ENCODE results near the gene NAA35. TPM values are rescaled to one million over a fixed set of nuclear protein-coding genes. Genes with fewer than 3 reads are reported as not detected.
"Not testable (repeated sequence)": the region's sequence is repeated elsewhere in the genome, so short reads cannot be mapped to it uniquely, and the experiment has no call there.

Gene NAA35
- polyA plus RNA-seq, 1 donor: 20.1 TPM

DNA sequence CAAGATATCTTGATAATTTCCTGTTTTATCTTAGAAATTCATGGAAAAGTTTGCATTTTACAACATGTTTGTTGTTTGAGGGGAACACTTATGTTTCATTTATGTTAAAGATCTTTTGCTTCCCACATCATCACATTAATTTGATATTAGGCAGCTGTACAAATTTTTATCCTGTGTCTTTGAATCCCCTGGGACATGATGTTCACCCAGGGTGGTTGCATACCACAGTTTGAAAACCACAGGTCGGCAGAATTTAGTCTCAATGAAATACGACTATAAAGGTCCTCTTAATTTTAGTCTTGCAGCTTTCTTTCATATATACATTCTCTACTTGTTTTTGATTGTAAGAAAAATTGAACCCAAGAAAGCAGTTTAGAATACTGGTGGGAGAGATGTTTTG lies 3.7 kb downstream of the NAA35 start:
- DNase-seq (ENCODE audit: low read depth): no peak

DNA sequence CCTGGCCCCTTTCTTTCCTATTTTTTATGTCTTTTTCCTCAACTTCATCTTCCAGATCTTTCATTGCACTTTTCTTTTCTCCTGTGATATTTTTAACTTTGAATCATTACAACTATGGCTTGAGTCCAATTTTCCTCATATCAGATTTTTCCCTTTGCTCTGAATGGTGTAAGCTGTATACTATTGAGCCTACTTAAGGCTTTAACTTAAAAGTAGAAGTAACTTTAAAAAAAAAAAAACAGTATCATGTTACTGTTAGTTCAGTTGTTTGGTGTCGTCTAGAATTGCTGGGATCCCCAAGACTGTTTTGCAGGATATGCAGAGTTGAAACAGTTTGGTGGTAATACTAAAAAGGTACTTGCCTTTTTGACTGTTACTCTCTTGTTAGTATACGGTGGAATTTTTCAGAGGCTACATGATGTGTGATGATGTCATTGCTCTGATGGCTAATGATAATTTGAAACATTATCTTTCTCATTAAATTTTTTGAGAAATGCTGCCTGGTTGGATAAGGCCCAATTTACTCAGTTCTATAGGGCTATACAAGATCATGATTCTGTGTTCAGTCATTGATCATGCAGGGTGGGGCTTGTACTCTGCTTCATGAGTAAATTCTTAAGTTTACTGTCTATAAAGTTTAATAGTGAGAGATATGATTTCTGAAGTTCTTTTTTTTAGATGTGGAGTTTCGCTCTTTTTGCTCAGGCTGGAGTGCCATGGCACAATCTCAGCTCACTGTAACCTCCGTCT lies 8.8 kb downstream of the NAA35 start:
- no peak for DNase-seq (ENCODE audit: low read depth)

DNA sequence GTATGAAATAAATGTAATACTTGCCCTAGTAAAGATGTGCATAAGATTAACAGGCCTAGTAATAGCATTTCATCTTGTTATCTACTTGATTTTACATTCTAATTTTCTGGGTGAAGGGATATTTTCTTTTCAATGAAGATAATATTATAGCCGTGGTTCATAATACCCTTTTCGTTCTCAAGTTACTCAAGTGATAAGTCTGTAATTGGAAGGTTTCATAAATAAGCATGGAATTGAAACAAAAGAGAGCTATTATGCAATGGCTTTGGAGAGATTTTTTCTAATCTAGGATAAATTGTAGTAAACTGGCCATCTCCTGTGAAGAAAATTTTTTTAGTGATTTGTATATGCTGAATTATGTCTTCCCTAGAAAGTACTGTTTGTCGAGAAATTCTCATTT lies 19.0 kb downstream of the NAA35 start:
- DNase-seq (ENCODE audit: low read depth): no peak

DNA sequence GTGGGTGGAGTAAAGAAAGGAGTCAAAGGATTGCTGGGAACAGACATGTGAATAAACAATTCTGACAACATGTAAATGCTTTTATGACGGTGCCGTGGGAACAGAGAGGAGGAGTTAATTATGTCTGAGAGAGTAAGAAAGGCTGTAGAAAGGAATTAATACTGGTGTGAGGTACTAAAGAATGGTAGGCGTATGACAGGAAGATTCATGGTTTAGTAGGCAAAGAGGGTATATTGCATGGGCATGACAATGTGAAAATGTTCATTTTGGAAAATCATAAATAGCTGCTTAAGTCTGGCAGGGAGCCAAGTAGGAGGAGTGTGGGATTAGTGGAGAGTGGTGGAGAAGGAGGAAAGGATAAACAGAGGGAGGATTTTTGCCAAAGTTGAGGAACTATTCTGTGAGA lies 19.7 kb downstream of the NAA35 start:
- DNase-seq (ENCODE audit: low read depth): no peak

DNA sequence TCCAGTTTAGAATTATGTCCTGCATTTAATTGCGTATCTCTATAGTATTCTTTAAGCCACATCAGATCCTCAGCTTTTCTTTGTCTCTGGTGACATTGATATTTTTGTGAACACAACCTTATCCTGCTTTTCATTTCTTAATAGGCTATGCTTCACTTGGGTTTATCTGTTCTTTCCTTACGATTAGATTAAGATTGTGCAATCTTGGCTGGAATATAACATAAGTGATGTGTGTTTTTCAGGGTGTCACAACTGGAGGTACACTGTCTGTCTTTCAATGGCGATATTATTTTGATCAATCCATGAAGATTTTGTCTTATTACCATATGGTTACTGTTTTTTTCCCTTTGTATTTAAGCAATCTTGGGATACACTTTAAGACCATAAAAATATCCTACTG lies 23.6 kb downstream of the NAA35 start:
- no peak for DNase-seq (ENCODE audit: low read depth)

DNA sequence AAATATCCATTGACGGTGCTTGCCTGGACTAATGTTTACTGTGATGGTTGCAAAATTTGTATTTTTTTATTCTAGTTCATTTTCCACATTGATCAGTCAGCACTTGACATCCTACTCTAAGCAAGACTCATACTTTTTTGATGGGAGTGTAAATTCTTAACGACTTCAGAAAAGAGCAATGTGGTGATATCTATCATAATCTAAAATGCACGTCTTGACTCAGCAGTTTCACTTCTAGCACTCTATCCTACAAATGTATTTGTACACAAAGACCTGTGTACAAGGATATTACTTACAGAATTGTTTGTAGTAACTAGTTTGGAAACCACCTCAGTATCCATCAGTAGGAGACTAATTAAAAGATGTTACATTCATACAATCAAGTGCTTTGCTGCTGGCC lies 24.0 kb downstream of the NAA35 start:
- no peak for DNase-seq (ENCODE audit: low read depth)

DNA sequence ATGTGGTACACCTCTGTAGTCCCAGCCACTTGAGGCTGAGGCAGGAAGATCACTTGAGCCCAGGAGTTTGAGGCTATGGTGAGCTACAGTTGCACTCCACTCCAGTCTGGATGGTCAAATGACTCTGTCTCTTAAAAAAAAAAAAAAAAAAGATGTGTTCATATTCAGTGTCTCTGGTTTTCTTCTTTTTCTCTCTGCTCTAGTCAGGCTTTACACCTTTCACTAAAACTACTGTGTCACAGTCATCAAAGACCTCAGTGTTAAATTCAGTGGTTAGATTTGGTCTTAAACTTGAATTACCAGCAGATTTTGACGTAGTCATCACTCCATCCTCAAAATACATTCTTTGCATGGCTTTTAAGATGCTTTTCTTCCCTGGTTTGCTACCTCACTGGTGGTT lies 28.8 kb downstream of the NAA35 start:
- no peak for DNase-seq (ENCODE audit: low read depth)

DNA sequence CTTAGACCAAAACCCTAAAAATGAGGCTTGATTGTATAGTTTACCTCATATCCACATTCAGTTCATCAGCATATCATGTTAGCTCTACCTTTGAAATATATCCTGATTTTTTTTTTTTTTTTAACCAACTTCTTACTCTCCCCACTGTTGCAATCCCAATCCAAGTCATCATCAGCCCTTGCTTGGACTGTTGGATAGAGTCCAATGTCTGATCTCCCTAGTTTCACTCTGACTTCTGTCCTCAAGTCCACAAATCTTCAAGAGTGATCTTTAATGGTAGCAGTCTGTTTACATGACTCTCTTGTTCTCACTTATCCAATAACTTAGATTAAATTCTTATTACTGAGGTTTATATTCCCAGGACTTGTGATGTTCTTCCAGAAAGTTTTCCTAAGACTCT lies 30.8 kb downstream of the NAA35 start:
- no peak for DNase-seq (ENCODE audit: low read depth)

DNA sequence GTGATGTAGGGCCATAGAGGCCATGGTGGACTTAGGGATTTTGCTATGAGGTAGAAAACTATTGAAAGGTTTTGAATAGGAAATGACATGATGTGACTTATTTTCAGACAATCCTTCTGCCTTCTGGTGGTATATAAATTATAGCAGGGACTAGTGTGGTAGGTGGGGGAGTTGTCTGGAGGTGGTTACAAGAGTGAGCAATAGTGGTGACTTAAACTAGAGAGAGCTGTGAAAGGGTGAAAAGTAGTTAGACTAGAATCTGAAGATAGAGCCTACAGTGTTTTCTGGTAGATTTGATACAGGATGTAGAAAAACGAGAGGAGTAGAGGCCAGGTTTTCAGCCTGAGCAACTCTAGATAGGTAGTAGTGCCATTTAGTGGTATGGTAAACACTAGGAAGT lies 32.3 kb downstream of the NAA35 start:
- DNase-seq (ENCODE audit: low read depth): no peak

DNA sequence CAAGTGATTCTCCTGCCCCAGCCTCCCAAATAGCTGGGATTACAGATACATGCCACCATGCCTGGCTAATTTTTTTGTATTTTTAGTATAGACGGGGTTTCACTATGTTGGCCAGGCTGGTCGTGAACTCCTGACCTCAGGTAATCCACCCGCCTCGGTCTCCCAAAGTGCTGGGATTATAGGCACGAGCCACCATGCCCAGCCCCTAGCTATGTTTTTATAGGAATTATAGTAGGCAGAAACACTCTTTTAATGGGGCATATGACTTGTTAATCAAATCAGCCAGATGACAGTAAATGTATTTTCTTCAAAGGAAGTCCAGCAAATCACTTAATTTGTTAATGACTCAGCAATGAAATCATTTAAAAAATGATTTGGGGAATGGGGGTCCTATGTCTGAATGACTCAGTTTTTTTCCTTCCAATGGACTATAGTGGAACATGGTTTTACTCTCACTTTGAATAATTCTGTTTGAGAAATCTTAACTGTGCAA lies 33.2 kb downstream of the NAA35 start:
- not testable (repeated sequence) for DNase-seq (ENCODE audit: low read depth)

DNA sequence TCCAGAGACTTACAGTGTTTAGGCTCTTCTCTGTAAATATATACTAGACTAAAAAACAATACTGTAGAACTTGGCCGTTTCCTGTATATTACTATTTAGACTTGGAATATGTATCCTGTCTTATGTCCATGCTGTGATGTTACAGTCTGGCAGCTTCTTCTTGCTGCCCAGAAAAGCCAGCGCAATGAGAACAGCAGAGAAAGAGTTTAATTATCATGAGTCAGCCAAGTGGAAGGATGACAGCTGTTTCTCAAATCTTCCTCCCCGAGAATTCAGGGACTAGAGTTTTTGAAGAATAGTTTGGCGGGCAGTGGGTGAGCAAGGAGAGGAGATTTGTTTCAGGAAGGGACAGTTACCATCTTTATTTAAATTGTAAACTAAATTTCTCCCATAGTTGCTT lies 37.5 kb downstream of the NAA35 start:
- DNase-seq (ENCODE audit: low read depth): no peak

DNA sequence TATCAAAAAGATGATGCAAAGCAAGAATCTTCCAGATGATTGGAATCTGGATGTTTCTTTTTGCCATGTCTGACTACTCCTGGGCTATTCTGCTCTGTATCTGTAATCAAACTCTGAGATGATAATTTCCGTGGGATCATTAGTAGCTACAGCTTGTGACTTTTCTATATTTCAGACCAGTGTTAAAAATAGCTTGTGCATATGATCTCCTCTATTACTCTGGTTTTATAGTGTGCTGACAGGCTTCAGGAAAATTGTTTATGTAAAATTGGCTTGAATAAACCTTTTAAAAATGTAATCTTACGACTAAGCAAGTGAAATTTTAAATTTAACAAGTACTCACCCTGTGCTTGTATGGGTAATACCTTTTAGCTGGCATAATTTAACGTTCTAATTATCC lies 40.4 kb downstream of the NAA35 start:
- no peak for DNase-seq (ENCODE audit: low read depth)

DNA sequence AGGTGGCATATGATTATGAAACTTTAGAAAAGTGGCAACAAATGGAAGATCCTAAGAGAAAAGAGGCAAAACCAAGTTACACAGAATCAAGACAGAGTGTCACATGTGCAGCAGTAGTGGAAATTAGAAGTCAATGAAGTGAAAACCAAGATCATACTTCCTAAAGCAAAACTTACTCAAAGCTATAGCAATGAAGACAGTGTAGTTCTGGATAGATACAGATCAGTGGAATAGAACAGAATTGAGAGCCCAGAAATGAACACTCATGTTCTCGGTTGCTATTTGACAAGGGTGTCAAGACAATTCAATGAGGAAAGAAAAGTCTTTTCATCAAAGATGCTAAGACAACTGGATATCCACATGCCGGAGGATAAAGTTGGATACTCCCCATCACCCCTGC lies 43.5 kb downstream of the NAA35 start:
- no peak for DNase-seq (ENCODE audit: low read depth)

DNA sequence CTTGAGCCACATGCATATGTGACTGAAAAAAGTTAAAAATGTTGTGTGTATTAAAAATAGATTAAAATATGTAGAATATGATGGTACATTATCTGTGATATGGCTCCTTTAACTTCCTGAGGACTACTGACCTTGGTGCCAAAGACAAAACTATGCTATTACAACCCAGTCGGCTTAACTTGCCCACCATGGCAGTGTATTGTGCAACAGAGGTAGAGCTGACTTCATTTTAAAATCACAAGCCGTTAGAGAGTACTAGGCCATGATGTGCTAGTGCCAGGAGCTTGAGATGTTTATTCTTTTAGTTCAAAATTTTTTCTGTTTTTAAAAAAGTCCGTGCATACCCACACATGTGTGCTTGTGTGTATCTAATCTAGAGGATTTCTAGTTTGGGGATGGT lies 46.3 kb downstream of the NAA35 start:
- no peak for DNase-seq (ENCODE audit: low read depth)

DNA sequence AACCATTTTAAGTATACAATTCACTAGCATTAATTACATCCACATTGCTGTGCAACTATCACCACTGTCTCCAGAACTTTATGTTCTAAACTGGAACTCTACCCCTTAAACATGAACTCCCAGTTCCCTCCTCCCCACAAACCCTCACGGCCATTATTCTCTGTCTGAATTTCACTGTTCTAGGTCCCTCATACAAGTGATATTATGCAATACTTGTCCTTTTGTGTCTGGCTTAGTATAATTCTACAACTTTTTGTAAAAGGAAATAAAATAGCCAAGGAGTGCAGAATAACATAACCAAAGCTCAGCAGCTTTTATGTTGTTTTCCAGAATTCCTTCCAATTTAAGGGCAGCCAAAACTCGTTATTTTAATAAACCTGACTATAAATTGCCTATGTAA lies 53.2 kb downstream of the NAA35 start:
- DNase-seq (ENCODE audit: low read depth): no peak

DNA sequence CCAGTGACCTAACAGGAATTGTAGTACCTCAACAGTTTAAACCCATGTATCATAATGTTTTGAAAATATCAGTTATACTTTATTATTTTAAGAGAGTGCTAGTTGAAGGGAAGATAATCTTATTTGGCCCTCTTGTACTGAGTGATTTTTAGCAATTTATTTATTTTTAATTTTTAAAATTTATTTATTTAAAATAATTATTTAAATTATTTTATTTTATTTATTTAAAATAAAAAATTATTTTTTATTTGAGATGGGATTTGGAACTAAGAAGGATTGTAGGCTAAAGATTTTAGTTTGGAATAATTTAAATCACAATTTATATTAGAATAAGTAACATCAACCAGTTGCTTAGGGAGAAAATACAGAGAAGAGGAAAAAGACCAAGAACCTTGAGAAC lies 54.2 kb downstream of the NAA35 start:
- DNase-seq (ENCODE audit: low read depth): no peak

DNA sequence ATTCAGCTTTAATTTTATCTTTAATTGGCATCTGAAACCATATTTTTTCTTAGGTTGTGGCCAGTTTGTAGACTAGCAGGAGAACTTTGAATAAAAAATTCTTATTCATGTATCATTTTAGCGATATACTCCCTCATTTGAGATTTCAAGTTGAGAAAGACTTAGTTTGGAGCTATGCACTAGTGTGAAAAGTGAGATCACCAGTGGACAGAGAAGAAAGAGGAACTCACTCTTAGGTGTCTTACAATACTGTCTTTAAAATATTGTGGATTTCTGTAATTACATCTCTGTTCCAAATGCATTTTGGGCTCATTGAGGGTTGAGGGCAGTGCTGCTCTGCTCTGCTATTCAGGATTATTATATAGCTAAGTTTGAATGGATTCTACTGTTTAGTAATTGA lies 54.7 kb downstream of the NAA35 start:
- no peak for DNase-seq (ENCODE audit: low read depth)

DNA sequence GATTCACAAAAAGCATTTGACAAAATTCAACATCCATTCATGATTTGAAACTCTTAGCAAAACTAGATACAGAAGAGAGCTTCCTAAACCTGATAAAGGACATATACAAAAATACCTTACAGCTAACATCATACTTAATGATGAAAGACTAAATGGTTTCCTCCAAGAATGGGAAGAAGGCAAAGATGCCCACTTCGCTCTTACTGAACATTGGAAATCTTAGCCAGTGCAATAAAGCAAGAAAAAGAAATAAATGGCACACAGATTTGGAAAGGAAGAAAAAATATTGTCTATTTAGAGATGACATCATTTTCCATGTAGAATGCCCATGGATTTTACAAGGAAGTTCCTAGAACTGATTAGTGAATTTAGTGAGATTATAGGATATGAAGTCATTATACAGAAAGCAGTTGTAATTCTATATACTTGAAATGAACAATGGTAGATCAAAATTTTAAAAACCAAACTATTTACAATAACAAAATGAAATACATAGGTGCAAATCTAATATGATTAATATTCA lies 64.4 kb downstream of the NAA35 start:
- no peak for DNase-seq (ENCODE audit: low read depth)

DNA sequence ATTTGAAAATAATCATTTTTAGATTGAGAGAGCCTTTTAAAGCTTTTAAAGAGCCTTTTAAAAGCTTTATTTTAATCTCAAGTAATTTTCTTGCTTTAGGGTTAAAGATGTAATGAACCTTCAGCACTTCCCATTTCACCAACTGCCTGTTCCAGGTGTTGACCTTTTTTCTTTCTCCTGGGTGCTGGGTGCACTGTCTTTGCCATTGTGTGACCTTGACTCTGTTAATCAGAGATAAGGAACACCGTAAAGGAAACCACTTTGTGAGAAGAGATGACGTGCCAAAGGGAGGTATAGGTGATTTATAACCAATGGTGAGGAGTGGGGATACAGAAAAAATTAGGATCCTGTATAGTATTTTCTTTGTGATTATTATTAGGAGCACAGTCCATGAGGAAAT lies 68.2 kb downstream of the NAA35 start:
- no peak for DNase-seq (ENCODE audit: low read depth)

DNA sequence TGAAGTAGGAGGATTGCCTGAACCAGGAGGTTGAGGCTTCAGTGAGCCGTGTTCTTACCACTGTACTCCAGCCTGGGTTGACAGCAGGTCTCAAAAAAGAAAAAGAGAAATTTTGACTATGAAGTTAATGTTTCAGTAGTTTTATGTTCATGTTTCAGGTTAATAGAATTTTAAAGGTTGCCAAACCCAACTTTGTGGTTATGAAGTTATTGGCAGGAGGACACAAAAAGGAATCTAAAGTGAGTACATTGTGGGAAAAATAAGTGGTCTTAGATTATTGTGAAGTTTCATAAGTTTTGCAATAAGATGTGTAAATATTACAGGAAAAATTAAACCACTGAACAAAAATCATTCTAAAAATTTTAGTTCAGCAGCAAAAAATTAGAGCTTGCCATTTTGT lies 79.8 kb downstream of the NAA35 start:
- no peak for DNase-seq (ENCODE audit: low read depth)

DNA sequence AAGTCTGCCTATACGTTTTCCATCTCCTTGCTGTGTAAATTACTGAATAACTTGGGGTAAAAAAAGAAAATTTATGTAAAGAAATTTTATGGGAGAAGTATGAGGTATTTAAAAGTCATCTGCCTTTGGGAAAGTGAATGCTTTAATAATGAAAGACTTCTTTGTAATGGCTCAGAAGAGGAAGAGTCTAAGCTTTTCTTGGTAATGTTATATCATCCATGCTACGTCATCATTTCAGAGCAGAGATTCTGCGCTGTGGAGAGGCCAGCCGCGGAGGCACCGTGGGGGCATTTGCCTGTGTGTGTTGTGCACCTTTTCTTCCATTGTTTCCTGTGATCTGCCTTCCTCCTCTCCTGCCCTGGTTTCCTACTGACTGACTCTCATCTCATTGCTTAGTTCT lies 80.2 kb downstream of the NAA35 start:
- DNase-seq (ENCODE audit: low read depth): no peak

DNA sequence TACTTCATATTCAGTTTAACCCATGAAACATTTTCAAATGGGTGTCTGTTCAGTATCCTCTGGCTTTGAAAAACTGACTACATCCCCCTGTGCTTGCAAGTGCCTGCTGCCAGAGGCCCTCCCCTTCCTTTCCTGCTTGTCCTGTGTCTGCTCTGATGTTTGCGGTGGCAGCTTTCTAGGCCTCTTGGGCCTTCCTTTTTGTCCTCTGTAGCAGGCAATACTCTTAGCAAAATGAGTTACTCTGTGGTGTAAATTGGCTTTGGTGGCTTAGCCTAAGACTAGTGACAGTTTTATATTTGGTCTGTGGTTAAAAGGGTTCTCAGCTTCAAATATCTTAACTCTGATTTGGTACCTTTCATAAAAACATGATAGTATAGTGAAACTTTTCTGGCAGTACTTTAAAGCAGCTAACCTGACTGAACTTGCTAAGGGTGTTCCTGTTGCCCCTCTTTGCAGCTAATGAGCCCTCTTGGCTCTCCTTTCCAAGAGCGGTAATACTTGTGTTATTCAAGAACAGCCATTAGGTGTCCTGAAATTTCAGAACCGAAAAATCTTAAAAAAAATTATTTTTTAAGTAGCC lies 81.8 kb downstream of the NAA35 start:
- no peak for DNase-seq (ENCODE audit: low read depth)

DNA sequence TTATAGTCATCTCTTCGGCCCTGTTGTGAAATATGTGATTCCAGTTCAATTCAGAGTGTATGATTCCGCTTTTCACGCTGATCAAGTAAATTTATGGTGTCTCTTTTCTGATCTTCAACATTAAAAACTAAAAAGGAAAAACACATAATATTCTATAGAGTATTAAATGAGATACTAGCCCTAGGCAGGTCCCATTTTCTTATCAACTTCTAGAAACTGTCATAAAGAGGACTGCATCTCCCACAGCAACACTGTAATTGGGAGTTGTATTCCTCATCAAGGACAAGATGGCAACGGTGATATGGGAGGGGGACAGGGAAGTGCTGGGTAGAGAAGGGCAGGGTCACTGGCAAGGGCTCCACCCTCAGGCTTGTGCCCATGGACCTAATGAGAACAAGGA lies 86.8 kb downstream of the NAA35 start:
- DNase-seq (ENCODE audit: low read depth): no peak
